ENCODE results near the gene OR52E4.

The OR52E4 gene

GRCh38 chr11:5880329-5880728 lies at the start of gene OR52E4:
Gene OR52E4, plus strand, starts transcription at chr11:5880629. Its CDS starts 3,664 bp downstream, at chr11:5884293.
- DNase-seq = no peak

GRCh38 chr11:5831196-5831829 lies 49.1 kb upstream of the OR52E4 start:
- DNase-seq = no peak

- DNase-seq = no peak
These were observed 47.0 kb upstream of the OR52E4 start for GRCh38 chr11:5833446-5833845.

GRCh38 chr11:5837695-5838094 lies 42.7 kb upstream of the OR52E4 start:
- no peak for DNase-seq

- no peak for DNase-seq
These were observed 38.6 kb upstream of the OR52E4 start, which contains the start of gene OR52E6 for GRCh38 chr11:5841797-5842196. Gene OR52E6, minus strand, starts transcription at chr11:5841897. Its CDS starts 0 bp downstream, at chr11:5841897.

GRCh38 chr11:5846701-5847100 lies 33.7 kb upstream of the OR52E4 start:
- DNase-seq = no peak

GRCh38 chr11:5847711-5848110 lies 32.7 kb upstream of the OR52E4 start:
- no peak for DNase-seq

GRCh38 chr11:5851002-5851401 lies 29.4 kb upstream of the OR52E4 start:
- no peak for DNase-seq

- no peak for DNase-seq
These were observed 22.8 kb upstream of the OR52E4 start, which contains the start of gene OR52E8 for GRCh38 chr11:5857590-5857989. Gene OR52E8, minus strand, starts transcription at chr11:5857690. Its CDS starts 0 bp downstream, at chr11:5857690.

- no peak for DNase-seq
These were observed 14.6 kb upstream of the OR52E4 start for GRCh38 chr11:5865826-5866225.

- no peak for DNase-seq
These were observed 1.9 kb upstream of the OR52E4 start for GRCh38 chr11:5878564-5878963.

- DNase-seq = no peak
These were observed 1.3 kb downstream of the OR52E4 start for GRCh38 chr11:5881756-5882155.

- DNase-seq = no peak
These were observed 6.7 kb downstream of the OR52E4 start for GRCh38 chr11:5887172-5887571.

GRCh38 chr11:5887661-5888060 lies 7.2 kb downstream of the OR52E4 start:
- DNase-seq = no peak

GRCh38 chr11:5891216-5891800 lies 10.9 kb downstream of the OR52E4 start:
- DNase-seq = no peak

GRCh38 chr11:5892908-5893307 lies 12.5 kb downstream of the OR52E4 start, which contains the start of gene OR52E5:
Gene OR52E5, plus strand, starts transcription at chr11:5893208. Its CDS starts 7,569 bp downstream, at chr11:5900777.
- DNase-seq = no peak

- no peak for DNase-seq
These were observed 19.1 kb downstream of the OR52E4 start for GRCh38 chr11:5899534-5899933.

- DNase-seq = no peak
These were observed 30.1 kb downstream of the OR52E4 start for GRCh38 chr11:5910540-5910939.

- no peak for DNase-seq
These were observed 42.5 kb downstream of the OR52E4 start for GRCh38 chr11:5922749-5923426.

GRCh38 chr11:5923427-5923776 lies 43.0 kb downstream of the OR52E4 start:
- DNase-seq = no peak

GRCh38 chr11:5923794-5924193 lies 43.4 kb downstream of the OR52E4 start:
- DNase-seq = no peak

- DNase-seq = no peak
These were observed 47.8 kb downstream of the OR52E4 start for GRCh38 chr11:5928271-5928670.

- no peak for DNase-seq
These were observed 48.4 kb downstream of the OR52E4 start for GRCh38 chr11:5928811-5929210.
